Kidney (tissue), 14 donors: ENCODE data around the gene ATP13A3. TPM values are rescaled to one million over a fixed set of nuclear protein-coding genes. Genes with fewer than 3 reads are reported as not detected.
A peak's percentile ranks its signal among the peaks of the same experiment; 100 is the strongest.

Experiments used
- DNase-seq, 5 donors: peaks; one replicate each; pipeline ENCODE4 v3.0.0-alpha.2; 2013 to 2020
- FAIRE-seq: peaks from 2 replicates; lab custom pipeline; 2012; peaks lifted over from hg19 to GRCh38; lab: Jason Lieb, UNC
- H3K27ac ChIP-seq, 2 donors: one replicate each; pipeline ENCODE4 v1.7.0; 2013; ENCODE audit warnings: low read depth in 2 of 2, low read length in 2 of 2, inconsistent platforms in 1 of 2
- H3K27me3 ChIP-seq: one replicate; pipeline ENCODE4 v1.7.1; 2013; ENCODE audit warnings: low read length, inconsistent platforms; ENCODE audit not compliant: control insufficient read depth, insufficient read depth
- H3K36me3 ChIP-seq, 3 donors: one replicate each; pipeline versions ENCODE4 v1.7.0 to v1.7.1; 2013; ENCODE audit warnings: low read length in 3 of 3, control low read depth in 1 of 3, inconsistent platforms in 1 of 3; ENCODE audit not compliant: insufficient read depth in 3 of 3, control insufficient read depth in 2 of 3
- H3K4me1 ChIP-seq, 3 donors: one replicate each; pipeline versions ENCODE4 v1.7.0 to v1.7.1; 2013; ENCODE audit warnings: low read length in 3 of 3, inconsistent platforms in 1 of 3, low read depth in 1 of 3; ENCODE audit not compliant: control insufficient read depth in 2 of 3, insufficient read depth in 2 of 3
- H3K4me3 ChIP-seq, 3 donors: one replicate each; pipeline versions ENCODE4 v1.7.0 to v1.8.1; 2013; ENCODE audit warnings: low read length in 3 of 3, control low read depth in 1 of 3, inconsistent platforms in 1 of 3
- H3K9ac ChIP-seq, 3 donors: one replicate each; pipeline versions ENCODE4 v1.7.0 to v1.7.1; 2013; ENCODE audit warnings: low read length in 3 of 3, control low read depth in 1 of 3, inconsistent platforms in 1 of 3
- H3K9me3 ChIP-seq, 3 donors: one replicate each; pipeline versions ENCODE4 v1.7.0 to v1.7.1; 2013; ENCODE audit warnings: low read length in 3 of 3, control low read depth in 1 of 3, inconsistent platforms in 1 of 3; ENCODE audit not compliant: control insufficient read depth in 2 of 3, insufficient read depth in 1 of 3
- CTCF ChIP-seq: IDR thresholded peaks from 3 replicates; pipeline ENCODE4 v1.5.1; 2012; ENCODE audit warnings: mild to moderate bottlenecking, moderate library complexity, borderline replicate concordance; ENCODE audit not compliant: insufficient read depth; ENCODE audit errors: extremely low read depth
- intact Hi-C: fragments of 100-400 bp; cut with DNase I; formaldehyde crosslinking; loops from one replicate; pipeline ENCODE4 v1.11.1; 2022
- polyA plus RNA-seq: library from polyadenylated mRNA; stranded (reverse); fragments of 350-450 nt; fragmentation: Illumina TruSeq; extraction: RNeasy Lipid Tissue Mini Kit (QIAGEN cat#74804); gene quantifications from one replicate; pipeline ENCODE4 v1.2.3, GENCODE V29; 2014; ENCODE audit warnings: low read depth, low replicate concordance; ENCODE audit not compliant: insufficient read depth
- total RNA-seq: library from RNA; stranded (reverse); fragmentation: NEBNext Ultra II Directional; extraction: Animal tissue kit (Norgen Biotek cat#: 25700); gene quantifications from one replicate; pipeline ENCODE4 v1.2.1, GENCODE V29; 2021
- donor health status: control.
- donor health status: control.
- donor health status: control.
- donor health status: control.
- donor health status: control.
- donor health status: DM: yes; HTN: yes; CAD: no.
- donor health status: Normal renal cell carcinoma (clear cell type).

ATP13A3 gene
- total and polyA plus RNA-seq, 2 donors from 2014 or later: 15.3 to 103 TPM

- Histone ChIP-seq H3K9me3 (no peaks in the 10 kb centered on the region), H3K4me3 (no peak overlapping the region), H3K27ac (no peak overlapping the region), H3K4me1 (peaks cover 0 to 5% (median 4%) of the 10 kb centered on the region in 3 donors), H3K27me3 (no peaks in the 10 kb centered on the region), H3K36me3 (no peaks in the 10 kb centered on the region), H3K9ac (no peak overlapping the region)
- TF ChIP-seq CTCF: no peak
- FAIRE-seq (no peak), DNase-seq (no peak)
- intact Hi-C loops: no loop called here
Measured at GRCh38 chr3:194489736-194490612, 3.2 kb upstream of the ATP13A3 start.

- intact Hi-C loops: no loop called here
- Histone ChIP-seq H3K36me3 (no peaks in the 10 kb centered on the region), H3K9ac (no peak overlapping the region), H3K27me3 (no peaks in the 10 kb centered on the region), H3K9me3 (no peaks in the 10 kb centered on the region), H3K27ac (peak overlapping the region in 1 of 2 donors; percentile 65), H3K4me1 (peaks cover 2 to 5% (median 4%) of the 10 kb centered on the region in 3 donors), H3K4me3 (peak overlapping the region in 1 of 3 donors; percentile 94)
- FAIRE-seq: no peak
- TF ChIP-seq CTCF: no peak
- no peak for DNase-seq
Measured at GRCh38 chr3:194488055-194488742, 1.4 kb upstream of the ATP13A3 start.

GRCh38 chr3:194487289-194488054 is 670 bp upstream of the ATP13A3 start:
- Histone ChIP-seq H3K4me3 (peak overlapping the region; percentile 88 to 95 (median 94)), H3K9me3 (no peaks in the 10 kb centered on the region), H3K36me3 (no peaks in the 10 kb centered on the region), H3K27me3 (no peaks in the 10 kb centered on the region), H3K9ac (peak overlapping the region; percentile 72 to 80 (median 76)), H3K4me1 (peaks cover 2 to 5% (median 4%) of the 10 kb centered on the region in 3 donors), H3K27ac (peak overlapping the region; percentile 65 to 86)
- no peak for TF ChIP-seq CTCF
- intact Hi-C loops: no loop called here
- FAIRE-seq: no peak
- peak in 4 of 5 donors; percentile 61 to 83 (median 80) for DNase-seq
